ENCODE results near the gene TMEM184B.

Gene TMEM184B

GRCh38 chr22:38207898-38208432 is 64.8 kb downstream of the TMEM184B start:
- DNase-seq (ENCODE audit: low read depth in 3 of 3, low spot score in 1 of 3) = no peak

GRCh38 chr22:38205261-38206128 is 67.3 kb downstream of the TMEM184B start:
- DNase-seq (ENCODE audit: low read depth in 3 of 3, low spot score in 1 of 3) = no peak

GRCh38 chr22:38204784-38205183 is 68.0 kb downstream of the TMEM184B start:
- DNase-seq (ENCODE audit: low read depth in 3 of 3, low spot score in 1 of 3) = no peak

GRCh38 chr22:38203855-38204514 is 68.8 kb downstream of the TMEM184B start:
- DNase-seq (ENCODE audit: low read depth in 3 of 3, low spot score in 1 of 3) = no peak

GRCh38 chr22:38203090-38203810 is 69.6 kb downstream of the TMEM184B start:
- no peak for DNase-seq (ENCODE audit: low read depth in 3 of 3, low spot score in 1 of 3)

GRCh38 chr22:38202437-38203089 is 70.2 kb downstream of the TMEM184B start:
- peak in 1 of 3 donors; percentile 34 for DNase-seq (ENCODE audit: low read depth in 3 of 3, low spot score in 1 of 3)

GRCh38 chr22:38201711-38202436 is 70.9 kb downstream of the TMEM184B start, which contains the start of gene MAFF:
MAFF (plus strand) TSS chr22:38201994; CDS start chr22:38213854, 11,860 bp downstream.
- peak; percentile 64 to 80 (median 71) for DNase-seq (ENCODE audit: low read depth in 3 of 3, low spot score in 1 of 3)

- no peak for DNase-seq (ENCODE audit: low read depth in 3 of 3, low spot score in 1 of 3)
Measured at GRCh38 chr22:38201371-38201710, 71.5 kb downstream of the TMEM184B start.

- DNase-seq (ENCODE audit: low read depth in 3 of 3, low spot score in 1 of 3) = no peak
Measured at GRCh38 chr22:38199826-38200559, 72.8 kb downstream of the TMEM184B start.

- no peak for DNase-seq (ENCODE audit: low read depth in 3 of 3, low spot score in 1 of 3)
Measured at GRCh38 chr22:38196791-38197419, 75.9 kb downstream of the TMEM184B start.

- no peak for DNase-seq (ENCODE audit: low read depth in 3 of 3, low spot score in 1 of 3)
Measured at GRCh38 chr22:38193580-38193979, 79.2 kb downstream of the TMEM184B start.

- DNase-seq (ENCODE audit: low read depth in 3 of 3, low spot score in 1 of 3) = no peak
Measured at GRCh38 chr22:38192475-38192863, 80.3 kb downstream of the TMEM184B start.

GRCh38 chr22:38191731-38192474 is 80.9 kb downstream of the TMEM184B start:
- DNase-seq (ENCODE audit: low read depth in 3 of 3, low spot score in 1 of 3) = no peak

GRCh38 chr22:38191055-38191454 is 81.8 kb downstream of the TMEM184B start:
- no peak for DNase-seq (ENCODE audit: low read depth in 3 of 3, low spot score in 1 of 3)

- no peak for DNase-seq (ENCODE audit: low read depth in 3 of 3, low spot score in 1 of 3)
Measured at GRCh38 chr22:38190581-38190980, 82.2 kb downstream of the TMEM184B start.

- DNase-seq (ENCODE audit: low read depth in 3 of 3, low spot score in 1 of 3) = no peak
Measured at GRCh38 chr22:38189104-38189503, 83.7 kb downstream of the TMEM184B start.

GRCh38 chr22:38187413-38188212 is 85.2 kb downstream of the TMEM184B start:
- DNase-seq (ENCODE audit: low read depth in 3 of 3, low spot score in 1 of 3) = no peak

- DNase-seq (ENCODE audit: low read depth in 3 of 3, low spot score in 1 of 3) = no peak
Measured at GRCh38 chr22:38186429-38186828, 86.4 kb downstream of the TMEM184B start.

Data from stimulated activated CD4-positive, alpha-beta T cell treated with anti-CD3 and anti-CD28 coated beads, TNF-alpha, amount 100 ng/mL, for 1 hour (primary cell).